HL-60/S4 treated with phorbol 12-myristate 13-acetate at 8.2 ng/mL for 4 days and 3 days (cell line): ENCODE results near the gene TAS2R19.

Source experiments
- in situ Hi-C: fragments of 300-500 bp; cut with MboI; formaldehyde crosslinking; loops from 2 replicates; pipeline ENCODE4 v1.15.0; 2022; ENCODE audit warnings: low sequenced_read_pairs

TAS2R19 gene

DNA sequence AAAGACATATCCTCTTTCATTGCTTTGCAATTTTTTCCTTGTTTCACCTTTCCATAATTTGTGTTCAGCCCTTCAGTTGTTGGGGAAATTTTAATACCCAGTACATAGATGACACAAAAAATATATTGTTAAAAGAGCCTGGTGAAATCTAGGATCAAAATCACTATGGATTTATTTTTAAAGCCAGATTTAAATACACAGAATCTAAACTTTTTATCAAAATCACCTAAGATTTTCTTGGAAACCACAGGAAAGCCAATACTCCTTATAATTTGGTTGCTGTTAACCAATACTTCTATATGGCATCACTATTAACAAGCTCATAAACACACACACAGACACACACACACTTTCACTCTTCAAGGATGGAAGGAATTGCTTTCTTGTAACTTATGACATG, 24.2 kb downstream of the TAS2R19 start, which contains the start of gene TAS2R20:
Gene TAS2R20, minus strand, starts transcription at position 101 of the 400 bp plus-strand sequence. CDS start 429 bp downstream, outside the sequence.
- in situ Hi-C loops, result no loop called here

DNA sequence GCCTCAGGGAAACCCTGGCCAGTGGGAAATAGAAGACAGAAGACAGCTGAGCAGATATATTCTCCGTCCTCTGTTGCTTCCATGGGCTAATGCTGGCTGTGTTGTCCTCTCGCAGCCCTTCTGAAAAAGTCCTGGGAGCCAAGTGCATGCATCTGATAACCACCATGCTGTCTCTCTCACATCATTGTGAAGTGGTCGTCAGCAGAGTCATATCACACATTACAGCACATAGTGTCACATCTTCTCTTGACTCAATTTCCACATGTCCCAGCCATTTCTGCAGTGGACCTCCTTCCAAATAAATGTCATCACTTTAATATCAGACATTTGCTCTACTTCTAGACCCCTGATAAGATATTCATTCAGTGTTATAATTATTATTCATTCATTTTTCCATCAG, 28.1 kb downstream of the TAS2R19 start:
- in situ Hi-C loops, result no loop called here

DNA sequence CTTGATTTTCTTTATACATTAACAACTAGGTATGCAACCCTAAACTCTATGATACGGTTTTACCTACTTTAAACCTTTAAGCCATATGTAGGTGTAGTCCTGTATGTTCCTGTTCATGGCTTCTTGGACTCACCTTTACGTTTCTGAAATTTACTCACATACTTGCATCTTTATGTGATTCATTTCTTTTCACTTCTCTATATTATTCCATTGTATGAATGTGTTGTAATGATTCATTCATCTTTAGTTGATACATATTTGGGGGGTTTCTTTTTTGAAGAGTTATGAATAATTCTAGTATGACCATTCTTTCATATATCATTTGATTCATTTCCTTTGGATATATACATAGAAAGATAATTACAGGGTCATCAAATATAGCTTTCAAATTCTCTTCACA, 33.3 kb downstream of the TAS2R19 start:
- in situ Hi-C loops, result no loop called here

DNA sequence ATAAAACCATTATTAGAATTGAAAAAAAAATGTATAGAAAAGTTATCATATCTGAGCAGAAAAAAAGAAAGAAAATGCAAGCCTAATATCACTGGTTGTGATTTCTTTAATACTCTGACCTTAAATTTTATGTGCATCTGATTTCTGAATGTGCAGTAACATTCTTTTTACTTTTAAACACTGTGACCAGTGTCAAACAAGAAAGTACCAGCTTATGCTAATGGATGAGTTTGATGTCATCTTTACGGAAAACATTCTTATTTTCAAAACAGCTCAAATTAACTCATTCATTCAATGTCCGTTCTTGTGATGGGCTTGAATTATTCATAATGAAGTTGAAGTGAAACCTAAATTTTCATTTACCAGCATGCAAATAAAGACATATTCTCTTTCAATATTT, 35.6 kb downstream of the TAS2R19 start, which contains the start of gene TAS2R50:
Gene TAS2R50, minus strand, starts transcription at position 101 of the 400 bp plus-strand sequence. Its CDS starts 52 bp downstream, at position 49.
- in situ Hi-C loops, result no loop called here

DNA sequence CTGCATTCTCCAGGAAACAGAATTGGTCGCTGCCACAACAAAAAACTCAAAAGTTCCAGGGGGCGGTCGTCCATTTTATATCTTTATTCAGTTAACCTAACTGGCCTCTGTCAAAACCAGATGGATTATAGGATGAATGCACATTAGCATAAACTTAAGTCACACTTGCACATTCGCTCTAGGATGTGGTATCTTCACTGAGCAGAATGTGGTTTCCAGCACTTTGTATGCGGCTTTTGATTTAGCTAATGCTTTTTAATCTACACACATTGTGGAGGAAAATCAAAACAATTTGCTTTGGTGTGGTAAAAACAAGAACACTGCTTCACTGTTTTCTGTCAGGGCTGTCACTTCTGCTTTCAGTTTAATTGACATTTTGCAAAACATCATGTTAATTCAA, 40.2 kb downstream of the TAS2R19 start:
- in situ Hi-C loops, result no loop called here

DNA sequence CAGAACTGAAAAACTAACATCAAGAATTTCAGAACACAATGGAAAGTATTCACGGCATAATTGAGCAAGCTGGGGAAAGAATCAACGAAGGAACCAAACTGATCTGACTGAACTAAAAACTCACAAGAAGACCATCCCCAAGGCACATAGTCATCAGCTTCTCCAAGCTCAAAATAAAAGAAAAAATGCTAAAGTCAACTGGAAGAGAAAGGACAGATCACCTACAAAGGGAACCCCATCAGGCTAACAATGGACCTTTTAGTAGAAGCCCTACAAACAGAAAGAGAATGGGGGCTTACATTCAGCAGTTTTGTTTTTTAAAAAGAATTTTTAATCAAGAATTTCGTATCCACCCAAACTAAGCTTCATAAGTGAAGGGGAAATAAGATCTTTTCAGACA, 47.5 kb downstream of the TAS2R19 start:
- in situ Hi-C loops, result no loop called here
